ENCODE data around the gene MRPS11. TPM values are rescaled to one million over a fixed set of nuclear protein-coding genes. Genes with fewer than 3 reads are reported as not detected.
A peak's percentile ranks its signal among the peaks of the same experiment; 100 is the strongest.

Gene MRPS11
- total and polyA plus RNA-seq, 10 of the 15 experiments (the other 5 are each of a cell fraction or from before 2014, with no cell fraction given): 37.1 to 148 (median 68.7) TPM

- ATAC-seq (peak; percentile 83), FAIRE-seq (peak; percentile 78), DNase-seq (ENCODE audit: low read depth, low spot score) (no peak)
- no peak overlapping the region for H3K4me3 ChIP-seq
- no peaks in the 10 kb centered on the region for H4K20me1 ChIP-seq (ENCODE audit: control insufficient read depth, insufficient read depth)
- H3K27ac ChIP-seq (ENCODE audit: control insufficient read depth, insufficient read depth): no peak overlapping the region
- intact Hi-C loops (cut with micrococcal nuclease; ENCODE audit: unreplicated experiment) (loop anchor here (2.0 kb wide), 1 partner anchor 205 kb away; no protein-coding TSS in a partner anchor), in situ Hi-C loops (cut with MboI) (no loop called here)
- no peaks in the 10 kb centered on the region for H3K27me3 ChIP-seq (replicated peaks in 1 of 2; ENCODE audit: control insufficient read depth in 2 of 2, insufficient read depth in 2 of 2, low read length in 1 of 2)
- POLR2A ChIA-PET: no interaction called here
- no peaks in the 10 kb centered on the region for H3K79me2 ChIP-seq (ENCODE audit: control insufficient read depth, insufficient read depth, low read length)
- no peak overlapping the region; the same call in 1 of the 2 replicates for H2AFZ ChIP-seq (ENCODE audit: control insufficient read depth, low read depth, low read length)
- SMC1A ChIA-PET (ENCODE audit: uncharacterized antibody, unreplicated experiment): no interaction called here
- H3K4me1 ChIP-seq (ENCODE audit: control insufficient read depth, insufficient read depth, low read length): no peaks in the 10 kb centered on the region
- CTCF ChIA-PET: interaction anchor here (0.7 to 1.5 kb wide), 7 partner anchors 9 to 385 kb away, joined by 3 to 5 read pairs (median 3); no protein-coding TSS in a partner anchor
- H3K9me3 ChIP-seq (replicated peaks; ENCODE audit: control insufficient read depth, insufficient read depth, low read length): no peaks in the 10 kb centered on the region
- H3K4me2 ChIP-seq (ENCODE audit: control insufficient read depth, insufficient read depth): no peak overlapping the region
- RAD21 ChIA-PET (ENCODE audit: unreplicated experiment): no interaction called here
- H3K36me3 ChIP-seq (ENCODE audit: control insufficient read depth in 2 of 2, insufficient read depth in 2 of 2, low read length in 1 of 2): no peaks in the 10 kb centered on the region; a peak in 1 of 4 replicates
- WGBS (ENCODE audit: insufficient coverage, insufficient replicate concordance, low lambda C conversion rate, missing lambda C conversion rate): under 1% methylated on average over 12 of the region's 12 CpGs
- TF ChIP-seq ZNF274 (IDR thresholded peaks at IDR 0.05; ENCODE audit: insufficient read depth, insufficient read length) (no peak), RUNX3 (IDR thresholded peaks at IDR 0.05; ENCODE audit: low read length) (peak; percentile 19; the same call in 1 of the 2 replicates), RAD21 (IDR thresholded peaks at IDR 0.05; ENCODE audit: insufficient read depth, low read depth, low read length) (peak; percentile 59), YY1 (IDR thresholded peaks at IDR 0.05; ENCODE audit: low read depth, low read length) (0 out of 2 replicates have a peak, but pooled peaks have one; percentile 15), NKRF (conservative IDR thresholded peaks at IDR 0.05) (no peak), SMC3 (IDR thresholded peaks at IDR 0.05; ENCODE audit: borderline replicate concordance, low read length) (peak; percentile 46; the same call in 1 of the 2 replicates), ZBTB4 (CRISPR knock-in tag; IDR thresholded peaks at IDR 0.05) (no peak)
- TF ChIP-seq, protein P1, sequence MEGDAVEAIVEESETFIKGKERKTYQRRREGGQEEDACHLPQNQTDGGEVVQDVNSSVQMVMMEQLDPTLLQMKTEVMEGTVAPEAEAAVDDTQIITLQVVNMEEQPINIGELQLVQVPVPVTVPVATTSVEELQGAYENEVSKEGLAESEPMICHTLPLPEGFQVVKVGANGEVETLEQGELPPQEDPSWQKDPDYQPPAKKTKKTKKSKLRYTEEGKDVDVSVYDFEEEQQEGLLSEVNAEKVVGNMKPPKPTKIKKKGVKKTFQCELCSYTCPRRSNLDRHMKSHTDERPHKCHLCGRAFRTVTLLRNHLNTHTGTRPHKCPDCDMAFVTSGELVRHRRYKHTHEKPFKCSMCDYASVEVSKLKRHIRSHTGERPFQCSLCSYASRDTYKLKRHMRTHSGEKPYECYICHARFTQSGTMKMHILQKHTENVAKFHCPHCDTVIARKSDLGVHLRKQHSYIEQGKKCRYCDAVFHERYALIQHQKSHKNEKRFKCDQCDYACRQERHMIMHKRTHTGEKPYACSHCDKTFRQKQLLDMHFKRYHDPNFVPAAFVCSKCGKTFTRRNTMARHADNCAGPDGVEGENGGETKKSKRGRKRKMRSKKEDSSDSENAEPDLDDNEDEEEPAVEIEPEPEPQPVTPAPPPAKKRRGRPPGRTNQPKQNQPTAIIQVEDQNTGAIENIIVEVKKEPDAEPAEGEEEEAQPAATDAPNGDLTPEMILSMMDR (IDR thresholded peaks at IDR 0.05 in 2 of 3, conservative IDR thresholded peaks at IDR 0.05 in 1 of 3; ENCODE audit: control insufficient read depth in 2 of 3, extremely low read depth in 1 of 3, insufficient read depth in 1 of 3, low read depth in 3 of 3, low read length in 3 of 3): peak; percentile 74 to 90 (median 81)
- no TSS peak for BruUV-seq (replicated peaks)
- H3K9ac ChIP-seq (ENCODE audit: control insufficient read depth, insufficient read depth, low read length): no peak overlapping the region
These were observed 17.2 kb upstream of the MRPS11 start for GRCh38 chr15:88450125-88450798.
